ENCODE data around the gene RFX8. TPM values are rescaled to one million over a fixed set of nuclear protein-coding genes. Genes with fewer than 3 reads are reported as not detected.

RFX8 gene
- total and polyA plus RNA-seq, 2 of the 4 experiments (the other 2 are of a cell fraction), result 2.9 to 5.3 TPM

GRCh38 chr2:101492936-101493473, 18.1 kb upstream of the RFX8 start:
- H2BK20ac ChIP-seq (ENCODE audit: low read depth, low read length), result no peak overlapping the region
- peak overlapping the region; percentile 8 for H2AFZ ChIP-seq (replicated peaks; ENCODE audit: low read length, poor library complexity)
- H3K79me1 ChIP-seq (ENCODE audit: low read depth in 1 of 2, low read length in 2 of 2), result no peaks in the 10 kb centered on the region; a peak in 1 of 4 replicates
- no TSS peak for BruUV-seq (replicated peaks)
- no peak overlapping the region for H3K27ac ChIP-seq (ENCODE audit: insufficient read depth, low read length)
- ATAC-seq (ENCODE audit: low read depth) (no peak), DNase-seq (no peak)
- dilution Hi-C loops (cut with HindIII; ENCODE audit: low sequenced_read_pairs, unreplicated experiment), result no loop called here
- no peaks in the 10 kb centered on the region for H3K9me3 ChIP-seq (ENCODE audit: control insufficient read depth, insufficient read depth, low read length)
- ChIA-PET POLR2A (ENCODE audit: unreplicated experiment) (no interaction called here), CTCF (no interaction called here)
- TF ChIP-seq RCOR1 (IDR thresholded peaks at IDR 0.05; ENCODE audit: insufficient replicate concordance, low read length) (no peak), NFE2L2 (IDR thresholded peaks at IDR 0.05; ENCODE audit: low read depth, low read length) (no peak), CEBPB (IDR thresholded peaks at IDR 0.05; ENCODE audit: low read depth, low read length) (no peak), FOS (IDR thresholded peaks at IDR 0.05; ENCODE audit: low read depth, low read length) (no peak), CTCF (conservative IDR thresholded peaks at IDR 0.05; ENCODE audit: low read depth, low read length) (no peak), USF2 (IDR thresholded peaks at IDR 0.05; ENCODE audit: low read depth, low read length) (no peak), MAFK (IDR thresholded peaks at IDR 0.05; ENCODE audit: low read depth, low read length) (no peak), RAD21 (IDR thresholded peaks at IDR 0.05; ENCODE audit: low read length) (no peak), CHD1 (IDR thresholded peaks at IDR 0.05; ENCODE audit: low read depth, low read length) (no peak), MXI1 (IDR thresholded peaks at IDR 0.05; ENCODE audit: borderline replicate concordance, low read depth, low read length) (no peak), BHLHE40 (IDR thresholded peaks at IDR 0.05; ENCODE audit: low read depth, low read length) (no peak), SMC3 (IDR thresholded peaks at IDR 0.05; ENCODE audit: low read depth, low read length) (no peak), ELK1 (IDR thresholded peaks at IDR 0.05; ENCODE audit: borderline replicate concordance, low read depth, low read length) (no peak), RFX5 (IDR thresholded peaks at IDR 0.05; ENCODE audit: low read depth, low read length) (no peak), MAZ (IDR thresholded peaks at IDR 0.05; ENCODE audit: borderline replicate concordance, low read depth, low read length) (no peak)
- H4K20me1 ChIP-seq (ENCODE audit: insufficient read depth, low read length), result no peaks in the 10 kb centered on the region
- H3K23ac ChIP-seq (ENCODE audit: low read depth, low read length), result no peak overlapping the region
- no peak overlapping the region for H2AK9ac ChIP-seq (replicated peaks; ENCODE audit: low read depth, low read length, poor library complexity)
- peak overlapping the region; percentile 51; the same call in 1 of the 2 replicates for H2AK5ac ChIP-seq (ENCODE audit: low read depth, low read length)
- no peak overlapping the region for H3K4ac ChIP-seq (ENCODE audit: low read depth, low read length)
- H3K14ac ChIP-seq (replicated peaks; ENCODE audit: low read depth, low read length), result no peak overlapping the region
- no peak overlapping the region for H3K9ac ChIP-seq (ENCODE audit: low read depth, low read length)
- H3K9me1 ChIP-seq (ENCODE audit: insufficient read depth, low read length), result 0 out of 2 replicates have a peak, but pooled peaks cover 3% of the 10 kb centered on the region
- intact Hi-C loops (cut with micrococcal nuclease), result no loop called here
- no peak overlapping the region for H4K91ac ChIP-seq (ENCODE audit: insufficient read depth, low read depth, low read length)
- no peaks in the 10 kb centered on the region for H3K4me1 ChIP-seq (ENCODE audit: control insufficient read depth, insufficient read depth, low read length)
- no peak overlapping the region for H4K5ac ChIP-seq (ENCODE audit: low read depth, low read length)
- H3K36me3 ChIP-seq (ENCODE audit: control insufficient read depth, insufficient read depth, low read length), result no peaks in the 10 kb centered on the region
- no peak overlapping the region for H3K56ac ChIP-seq (ENCODE audit: extremely low read depth, insufficient read depth, low read length)
- no peak overlapping the region for H3K4me3 ChIP-seq (ENCODE audit: insufficient read depth, low read depth, low read length)
- no peak overlapping the region for H2BK5ac ChIP-seq (ENCODE audit: low read depth, low read length, poor library complexity, severe bottlenecking)
- no peak overlapping the region for H3K18ac ChIP-seq (ENCODE audit: low read depth, low read length)
- no peak overlapping the region for H3K4me2 ChIP-seq (ENCODE audit: low read depth, low read length)
- no peak overlapping the region for H2BK15ac ChIP-seq (ENCODE audit: low read depth, low read length)
- H3K27me3 ChIP-seq (ENCODE audit: control insufficient read depth, insufficient read depth, low read length), result no peaks in the 10 kb centered on the region
- no peak overlapping the region for H4K8ac ChIP-seq (ENCODE audit: low read depth in 2 of 2, low read length in 2 of 2)
- no peak overlapping the region for H2BK120ac ChIP-seq (ENCODE audit: low read depth, low read length)
- no CpG with 5 or more reads among the region's 6 CpGs for WGBS, 2 experiments (ENCODE audit: extremely low coverage in 2 of 2, insufficient read length in 1 of 2)
- in situ Hi-C loops (cut with MboI; ENCODE audit: low sequenced_read_pairs), result no loop called here

Data from IMR-90 (cell line).